ENCODE data around the gene BLTP3A.
A peak's percentile ranks its signal among the peaks of the same experiment; 100 is the strongest.

Gene BLTP3A

DNA sequence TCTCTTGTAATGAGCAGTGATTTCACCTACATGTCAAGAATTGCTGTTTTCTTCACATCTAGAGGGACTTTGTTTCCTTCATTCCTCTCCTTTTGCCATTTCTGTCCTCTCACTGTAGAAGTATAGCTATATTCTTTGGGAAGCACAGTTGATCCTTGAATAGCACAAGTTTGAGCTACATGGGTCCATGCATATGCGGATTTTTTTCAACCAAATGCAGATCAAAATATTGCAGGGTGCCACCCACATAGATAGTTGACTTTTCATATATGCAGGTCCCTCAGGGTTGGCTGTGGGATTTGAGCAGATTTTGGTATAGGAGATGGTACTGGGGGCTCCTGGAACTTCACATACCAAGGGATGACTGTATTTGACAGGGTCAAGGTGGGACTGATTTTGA, 41.1 kb downstream of the BLTP3A start:
- DNase-seq (ENCODE audit: low spot score), result no peak

DNA sequence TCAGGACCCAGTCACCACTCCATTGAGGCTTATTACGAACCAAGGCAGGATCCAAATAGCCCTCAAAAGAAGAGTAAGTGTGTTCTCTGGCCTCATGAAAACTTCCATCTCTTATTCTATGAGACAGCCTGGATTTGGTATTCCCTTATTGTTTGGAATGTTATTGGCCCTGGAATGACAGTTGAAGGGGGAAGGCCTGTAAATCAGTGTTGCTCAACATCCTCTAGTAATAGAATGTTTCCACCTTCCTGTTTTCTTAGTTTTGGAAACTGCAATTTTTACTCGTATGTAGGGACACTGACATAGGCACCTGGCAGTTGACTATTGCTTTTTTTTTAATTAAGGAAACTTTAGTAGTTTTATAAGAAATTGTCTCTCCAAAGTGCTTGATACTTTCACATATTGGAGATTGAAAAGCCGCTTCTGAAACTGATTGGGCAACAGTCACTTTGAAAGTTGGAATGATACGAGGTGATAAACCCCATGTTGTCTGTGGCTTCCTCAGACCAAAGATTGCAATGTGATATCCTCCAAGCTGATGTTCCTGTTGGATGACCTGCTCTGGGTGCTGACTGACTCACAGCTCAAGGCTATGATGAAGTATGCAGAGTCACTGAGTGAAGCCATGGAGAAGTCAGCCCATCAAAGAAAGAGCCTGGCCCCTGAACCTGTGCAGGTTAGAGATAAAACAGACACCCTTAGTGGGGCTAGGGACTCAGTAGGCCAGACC, 43.1 kb downstream of the BLTP3A start:
- peak; percentile 66 for DNase-seq (ENCODE audit: low spot score)

DNA sequence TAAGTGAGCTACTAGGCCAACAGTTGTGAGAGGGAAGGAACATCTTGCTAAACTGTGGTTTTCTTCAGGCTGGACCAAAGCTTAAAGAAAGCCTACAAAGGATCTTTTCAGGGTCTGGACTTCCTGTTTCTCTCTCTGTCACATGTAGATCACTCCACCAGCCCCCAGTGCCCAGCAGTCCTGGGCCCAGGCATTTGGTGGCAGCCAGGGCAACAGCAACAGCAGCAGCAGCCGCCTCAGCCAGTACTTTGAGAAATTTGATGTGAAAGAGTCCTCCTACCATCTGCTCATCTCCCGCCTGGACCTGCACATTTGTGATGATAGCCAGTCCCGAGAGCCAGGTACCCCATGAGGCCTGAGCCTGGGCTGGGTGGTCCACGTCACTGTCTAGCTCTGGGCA, 44.1 kb downstream of the BLTP3A start:
- DNase-seq (ENCODE audit: low spot score), result no peak

DNA sequence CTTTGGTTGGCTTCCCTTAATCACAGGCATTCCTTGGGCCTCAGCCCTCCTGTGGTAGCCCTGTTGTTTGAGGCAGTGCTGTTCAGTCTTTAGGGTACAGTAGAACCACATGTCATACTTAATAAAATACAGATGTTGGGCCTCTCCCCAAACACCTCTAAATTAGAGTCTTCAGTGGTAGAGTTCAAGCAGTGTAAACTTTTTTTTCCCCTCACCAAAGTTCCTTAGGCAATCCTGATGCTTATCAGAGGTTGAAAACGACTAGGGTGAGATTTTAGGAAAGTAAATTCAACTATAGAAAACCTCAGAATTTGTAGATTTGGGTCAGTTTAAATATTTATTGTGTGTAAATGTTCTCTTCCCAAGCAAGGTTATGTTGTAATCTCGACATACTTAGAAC, 44.6 kb downstream of the BLTP3A start:
- DNase-seq (ENCODE audit: low spot score), result no peak

DNA sequence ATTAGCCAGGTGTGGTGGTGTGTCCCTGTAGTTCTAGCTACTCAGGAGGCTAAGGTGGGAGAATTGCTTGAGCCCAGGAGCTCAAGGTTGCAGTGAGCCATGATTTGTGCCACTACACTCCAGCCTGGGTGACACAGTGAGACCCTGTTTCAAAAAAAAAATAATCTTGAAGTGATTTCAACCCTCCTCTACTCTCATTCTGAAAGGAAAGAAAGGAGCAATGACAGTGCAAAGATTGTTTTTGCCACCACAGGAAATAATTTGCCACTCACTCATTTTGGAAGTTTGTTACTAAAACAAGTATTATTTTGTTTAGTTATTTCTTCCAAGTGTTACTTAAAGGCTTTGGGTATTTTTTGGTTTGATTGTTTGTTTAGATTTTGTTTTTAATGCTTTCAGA, 45.6 kb downstream of the BLTP3A start:
- DNase-seq (ENCODE audit: low spot score), result no peak

DNA sequence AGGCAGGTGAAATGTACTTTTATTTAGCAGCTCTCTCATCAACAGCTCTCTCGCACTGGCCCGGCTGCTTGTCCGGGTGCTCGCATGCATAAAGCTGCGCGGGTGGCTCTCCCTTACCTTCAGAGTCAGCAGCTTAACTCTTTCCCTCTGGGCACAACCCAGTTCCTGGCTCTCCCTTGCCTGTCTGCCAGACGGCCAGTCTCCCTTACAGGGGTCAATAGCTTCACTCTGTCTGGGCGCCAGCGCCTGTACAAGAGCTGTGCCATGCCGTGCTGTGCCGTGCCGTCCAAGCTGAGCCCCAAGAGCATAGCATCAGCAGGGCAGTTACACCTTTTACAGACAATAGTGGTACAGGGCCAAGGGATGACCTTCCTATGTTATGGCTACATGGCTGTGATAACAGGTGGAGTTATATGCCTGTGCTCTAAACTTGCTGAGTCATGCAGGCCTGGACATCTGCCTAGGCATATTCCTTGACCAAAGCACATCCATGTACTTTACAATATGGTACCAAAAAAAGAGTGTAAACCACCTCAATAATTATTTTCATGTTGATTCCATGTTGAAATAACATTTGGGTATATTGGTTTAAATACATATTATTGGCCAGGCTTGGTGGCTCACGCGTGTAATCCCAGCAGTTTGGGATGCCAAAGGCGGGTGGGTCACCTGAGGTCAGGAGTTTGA, 47.9 kb downstream of the BLTP3A start:
- DNase-seq (ENCODE audit: low spot score), result no peak
